SH-SY5Y (cell line): ENCODE measurements around the gene FOXL1.

Experiments
- GATA2 ChIP-seq: IDR thresholded peaks from 2 replicates; pipeline ENCODE4 v1.6.1; 2011; ENCODE audit warnings: mild to moderate bottlenecking, low read depth, low read length
- GATA3 ChIP-seq: IDR thresholded peaks from 2 replicates; pipeline ENCODE4 v1.6.1; 2011; ENCODE audit warnings: low read depth, mild to moderate bottlenecking, low read length, moderate library complexity

DNA sequence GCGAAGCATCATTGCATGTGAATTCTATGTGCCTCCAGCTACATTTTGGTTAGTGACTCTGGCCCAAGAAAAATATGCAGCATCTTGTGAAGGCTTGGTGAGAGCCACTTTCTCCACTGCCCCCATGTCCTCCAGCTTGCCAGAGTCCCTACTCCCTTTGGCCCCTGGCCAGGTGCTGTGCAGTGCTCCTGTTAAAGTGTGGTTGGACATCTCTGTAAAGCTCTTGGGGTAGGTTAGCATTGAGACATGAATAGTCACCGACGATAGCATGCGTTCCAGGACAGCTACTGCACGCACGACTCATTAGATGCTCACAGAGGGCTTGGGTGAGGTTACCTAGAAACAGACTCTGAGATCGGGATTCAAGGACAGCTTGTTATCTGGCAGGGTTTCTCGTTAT is 48.6 kb downstream of the FOXL1 start:
- TF ChIP-seq GATA2, result no peak
- no peak for TF ChIP-seq GATA3
